Mesenchymal stem cell (in vitro differentiated cells and primary cell): ENCODE measurements around the gene CD52.
A peak's percentile ranks its signal among the peaks of the same experiment; 100 is the strongest.

ENCODE experiments used
- DNase-seq: peaks from one replicate; pipeline ENCODE4 v3.0.0-alpha.2; 2013
- H2AFZ ChIP-seq: one replicate; pipeline ENCODE4 v1.6.1; 2013; ENCODE audit warnings: low read depth, mild to moderate bottlenecking, control low read depth, inconsistent platforms, low read length, moderate library complexity
- H2AK5ac ChIP-seq: 2 replicates; pipeline ENCODE4 v1.6.1; 2013; ENCODE audit warnings: low read length, moderate library complexity, mild to moderate bottlenecking, inconsistent platforms; ENCODE audit not compliant: severe bottlenecking
- H2BK120ac ChIP-seq: one replicate; pipeline ENCODE4 v1.6.1; 2013; ENCODE audit warnings: low read depth, mild to moderate bottlenecking, inconsistent platforms, low read length, moderate library complexity
- H2BK12ac ChIP-seq, 2 experiments: one replicate each; pipeline ENCODE4 v1.6.1; 2013; ENCODE audit warnings: inconsistent platforms in 2 of 2, low read length in 2 of 2, mild to moderate bottlenecking in 2 of 2, moderate library complexity in 2 of 2, control low read depth in 1 of 2
- H2BK15ac ChIP-seq: one replicate; pipeline ENCODE4 v1.6.1; 2013; ENCODE audit warnings: mild to moderate bottlenecking, low read depth, inconsistent platforms; ENCODE audit not compliant: poor library complexity, severe bottlenecking
- H2BK5ac ChIP-seq: 2 replicates; pipeline ENCODE4 v1.6.1; 2013; ENCODE audit warnings: low read depth, mild to moderate bottlenecking, low read length, control low read depth, inconsistent platforms; ENCODE audit not compliant: poor library complexity, severe bottlenecking
- H3K14ac ChIP-seq, 2 experiments: one replicate each; pipeline ENCODE4 v1.6.1; 2013; ENCODE audit warnings: inconsistent platforms in 2 of 2, low read length in 2 of 2, control low read depth in 1 of 2, mild to moderate bottlenecking in 1 of 2, moderate library complexity in 1 of 2
- H3K18ac ChIP-seq, 2 experiments: one replicate each; pipeline ENCODE4 v1.6.1; 2013; ENCODE audit warnings: inconsistent platforms in 2 of 2, low read length in 2 of 2, control low read depth in 1 of 2, low read depth in 1 of 2, mild to moderate bottlenecking in 1 of 2
- H3K23ac ChIP-seq, 2 experiments: one replicate each; pipeline ENCODE4 v1.6.1; 2013; ENCODE audit warnings: inconsistent platforms in 2 of 2, low read length in 2 of 2, mild to moderate bottlenecking in 2 of 2, moderate library complexity in 2 of 2, control low read depth in 1 of 2
- H3K27ac ChIP-seq: 2 replicates; pipeline ENCODE4 v1.5.1; 2013; ENCODE audit warnings: mild to moderate bottlenecking, moderate library complexity, low read length, control low read depth, inconsistent platforms; ENCODE audit not compliant: poor library complexity, severe bottlenecking
- H3K27me3 ChIP-seq, 2 experiments: 2 replicates each; pipeline versions ENCODE4 v1.6.1 to v1.7.0; 2013; ENCODE audit warnings: low read length in 2 of 2, mild to moderate bottlenecking in 2 of 2, moderate library complexity in 2 of 2, control low read depth in 1 of 2, inconsistent platforms in 1 of 2; ENCODE audit not compliant: control insufficient read depth in 1 of 2, insufficient read depth in 1 of 2
- H3K36me3 ChIP-seq, 2 experiments: 2 replicates each; pipeline versions ENCODE4 v1.6.1 to v1.7.0; 2013; ENCODE audit warnings: low read length in 2 of 2, control low read depth in 1 of 2, inconsistent platforms in 1 of 2, low read depth in 1 of 2, mild to moderate bottlenecking in 1 of 2; ENCODE audit not compliant: insufficient read depth in 2 of 2, control insufficient read depth in 1 of 2
- H3K4ac ChIP-seq, 2 experiments: one replicate each; pipeline ENCODE4 v1.6.1; 2013; ENCODE audit warnings: inconsistent platforms in 2 of 2, low read length in 2 of 2, mild to moderate bottlenecking in 2 of 2, moderate library complexity in 2 of 2, control low read depth in 1 of 2, low read depth in 1 of 2
- H3K4me1 ChIP-seq: 2 replicates; pipeline ENCODE4 v1.6.1; 2013; ENCODE audit warnings: low read depth, low read length, control low read depth; ENCODE audit not compliant: control insufficient read depth, insufficient read depth
- H3K4me2 ChIP-seq: 2 replicates; pipeline ENCODE4 v1.6.1; 2013; ENCODE audit warnings: low read length, mild to moderate bottlenecking, inconsistent platforms; ENCODE audit not compliant: poor library complexity, severe bottlenecking
- H3K4me3 ChIP-seq, 2 experiments: 2 replicates each; pipeline versions ENCODE4 v1.5.1 to v1.7.0; 2013; ENCODE audit warnings: low read length in 2 of 2, mild to moderate bottlenecking in 2 of 2, control low read depth in 1 of 2, low read depth in 1 of 2; ENCODE audit not compliant: insufficient read depth in 1 of 2
- H3K79me1 ChIP-seq: replicated peaks from 2 replicates; pipeline ENCODE4 v1.6.1; 2013; ENCODE audit warnings: mild to moderate bottlenecking, control low read depth, low read length, inconsistent platforms; ENCODE audit not compliant: poor library complexity, severe bottlenecking
- H3K9ac ChIP-seq: 2 replicates; pipeline ENCODE4 v1.7.0; 2013; ENCODE audit warnings: mild to moderate bottlenecking, low read length, moderate library complexity
- H3K9me3 ChIP-seq: 2 replicates; pipeline ENCODE4 v1.7.0; 2013; ENCODE audit warnings: mild to moderate bottlenecking, low read length; ENCODE audit not compliant: control insufficient read depth
- H4K8ac ChIP-seq: one replicate; pipeline ENCODE4 v1.6.1; 2013; ENCODE audit warnings: inconsistent platforms, mild to moderate bottlenecking, low read length, moderate library complexity
- H4K91ac ChIP-seq: one replicate; pipeline ENCODE4 v1.6.1; 2013; ENCODE audit warnings: mild to moderate bottlenecking, low read length, inconsistent platforms
- WGBS: methylation state at CpG from one replicate; pipeline ENCODE4 v1.1.7; 2013; ENCODE audit warnings: mixed read lengths; 5-methylcytosine and 5-hydroxymethylcytosine counted together

CD52 gene

DNA sequence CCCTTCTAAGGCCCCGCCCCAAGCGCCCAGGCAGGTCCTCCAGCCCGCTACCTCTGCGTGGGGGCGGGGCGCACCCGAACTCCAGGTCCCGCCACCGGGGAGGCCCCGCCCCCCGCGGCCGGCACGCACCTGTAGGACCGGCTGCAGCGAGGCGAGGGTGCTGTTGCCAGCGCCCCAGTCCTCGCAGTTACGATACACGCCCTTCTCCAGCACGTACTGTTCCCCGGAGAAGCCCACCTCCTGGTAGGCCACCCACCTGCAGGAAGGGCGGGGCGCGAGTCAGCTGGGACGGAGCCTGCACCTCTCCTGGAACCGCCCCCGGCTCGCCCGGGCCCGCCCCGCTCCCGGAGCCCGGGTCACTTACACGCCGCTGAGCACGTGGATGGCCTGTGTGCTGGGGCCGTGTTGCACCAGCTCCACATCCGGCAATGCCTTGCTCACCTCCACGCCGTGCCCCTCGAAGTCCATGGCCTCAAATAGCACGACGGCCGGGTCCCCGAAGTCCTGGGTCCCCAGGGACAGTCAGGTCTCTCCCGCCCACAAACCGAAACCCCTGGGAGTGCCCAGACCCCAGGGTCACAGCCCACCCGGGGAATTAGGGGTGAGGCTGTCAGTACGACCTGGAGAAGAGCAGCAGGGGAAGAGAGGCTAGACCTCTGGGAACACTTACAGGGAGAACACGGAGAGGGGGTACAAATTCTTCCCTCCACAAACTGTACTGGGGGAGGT is 18.9 kb downstream of the CD52 start:
- no peak overlapping the region for H2AK5ac ChIP-seq
- H2BK12ac ChIP-seq, result no peak overlapping the region
- H3K4me3 ChIP-seq, result peak overlapping the region; percentile 55 to 81
- no peaks in the 10 kb centered on the region for H3K79me1 ChIP-seq
- H2BK5ac ChIP-seq, result no peak overlapping the region
- H3K23ac ChIP-seq, result no peak overlapping the region
- H4K91ac ChIP-seq, result peak overlapping the region; percentile 61
- H3K14ac ChIP-seq, result peak overlapping the region in 1 of 2 experiments; percentile 41
- peaks cover 10% of the 10 kb centered on the region for H3K4me1 ChIP-seq
- no peak overlapping the region for H2BK15ac ChIP-seq
- 18% methylated on average over 50 of the region's 52 CpGs for WGBS
- no peak for DNase-seq
- no peak overlapping the region for H2BK120ac ChIP-seq
- H3K9ac ChIP-seq, result no peak overlapping the region
- H3K9me3 ChIP-seq, result no peaks in the 10 kb centered on the region
- no peak overlapping the region for H3K27ac ChIP-seq
- H3K18ac ChIP-seq, result no peak overlapping the region
- no peak overlapping the region for H3K4ac ChIP-seq
- H4K8ac ChIP-seq, result peak overlapping the region; percentile 37
- peak overlapping the region; percentile 100 for H3K4me2 ChIP-seq
- H2AFZ ChIP-seq, result peak overlapping the region; percentile 67
- peaks cover 35 to 47% of the 10 kb centered on the region in 2 experiments for H3K27me3 ChIP-seq
- H3K36me3 ChIP-seq, result no peaks in the 10 kb centered on the region

DNA sequence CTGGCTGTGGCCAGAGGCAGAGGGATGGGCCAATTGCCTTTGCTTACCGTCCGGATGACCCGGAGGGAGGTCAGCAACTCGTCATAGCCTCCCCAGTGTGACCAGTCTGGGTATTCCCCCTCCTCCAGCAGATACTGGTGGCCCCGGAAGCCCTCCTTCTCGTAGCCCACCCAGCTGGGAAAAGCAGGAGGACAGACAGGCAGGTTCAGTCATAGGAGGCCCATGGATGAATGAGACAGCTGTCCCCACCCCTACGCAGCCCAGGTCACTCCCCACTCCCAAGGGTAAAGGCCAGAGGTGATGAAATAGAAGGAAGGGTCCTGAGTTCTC is 19.4 kb downstream of the CD52 start:
- H3K18ac ChIP-seq, result no peak overlapping the region
- no peak for DNase-seq
- H3K36me3 ChIP-seq, result no peaks in the 10 kb centered on the region
- no peak overlapping the region for H2BK120ac ChIP-seq
- no peaks in the 10 kb centered on the region for H3K79me1 ChIP-seq
- no peak overlapping the region for H2AFZ ChIP-seq
- H2AK5ac ChIP-seq, result no peak overlapping the region
- H3K4me3 ChIP-seq, result no peak overlapping the region
- no peaks in the 10 kb centered on the region for H3K9me3 ChIP-seq
- peaks cover 10% of the 10 kb centered on the region for H3K4me1 ChIP-seq
- no peak overlapping the region for H4K8ac ChIP-seq
- H3K4me2 ChIP-seq, result no peak overlapping the region
- H2BK15ac ChIP-seq, result no peak overlapping the region
- H3K4ac ChIP-seq, result no peak overlapping the region
- no peak overlapping the region for H3K14ac ChIP-seq
- H3K23ac ChIP-seq, result no peak overlapping the region
- H2BK12ac ChIP-seq, result no peak overlapping the region
- peaks cover 41 to 52% of the 10 kb centered on the region in 2 experiments for H3K27me3 ChIP-seq
- H3K9ac ChIP-seq, result no peak overlapping the region
- H2BK5ac ChIP-seq, result no peak overlapping the region
- H4K91ac ChIP-seq, result no peak overlapping the region
- 81% methylated on average over 7 of the region's 7 CpGs for WGBS
- H3K27ac ChIP-seq, result no peak overlapping the region

DNA sequence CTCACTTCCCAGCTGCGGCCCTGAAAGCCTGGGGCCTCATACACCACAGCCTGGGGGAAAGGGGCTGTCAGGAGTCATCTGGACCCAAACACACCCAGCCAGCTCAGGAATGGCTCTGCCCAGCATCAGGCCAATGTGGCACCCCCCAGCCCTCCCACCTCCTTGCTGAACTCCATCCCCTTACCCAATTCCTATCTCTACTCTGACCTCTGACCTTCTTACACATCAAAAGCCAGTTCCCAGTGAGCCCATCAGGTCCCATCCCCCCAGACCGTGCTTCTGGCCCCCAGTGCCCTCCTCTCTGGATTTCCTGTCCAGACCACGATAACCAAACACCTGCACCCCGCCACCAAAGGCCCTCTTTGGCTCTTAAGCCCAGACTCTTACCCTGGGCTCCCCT is 19.9 kb downstream of the CD52 start:
- no peak overlapping the region for H2BK5ac ChIP-seq
- no peak overlapping the region for H2BK12ac ChIP-seq
- no peak overlapping the region for H3K4ac ChIP-seq
- no peak for DNase-seq
- no peak overlapping the region for H3K4me3 ChIP-seq
- no peaks in the 10 kb centered on the region for H3K79me1 ChIP-seq
- no peak overlapping the region for H3K9ac ChIP-seq
- H3K18ac ChIP-seq, result no peak overlapping the region
- peaks cover 10% of the 10 kb centered on the region for H3K4me1 ChIP-seq
- no peak overlapping the region for H4K8ac ChIP-seq
- peaks cover 45 to 55% of the 10 kb centered on the region in 2 experiments for H3K27me3 ChIP-seq
- H4K91ac ChIP-seq, result peak overlapping the region; percentile 39
- no peak overlapping the region for H2BK120ac ChIP-seq
- H2BK15ac ChIP-seq, result no peak overlapping the region
- H3K27ac ChIP-seq, result no peak overlapping the region
- H3K4me2 ChIP-seq, result no peak overlapping the region
- H3K36me3 ChIP-seq, result no peaks in the 10 kb centered on the region
- WGBS, result 86% methylated on average over 4 of the region's 4 CpGs
- no peak overlapping the region for H3K14ac ChIP-seq
- H3K9me3 ChIP-seq, result no peaks in the 10 kb centered on the region
- no peak overlapping the region for H2AFZ ChIP-seq
- H2AK5ac ChIP-seq, result no peak overlapping the region
- H3K23ac ChIP-seq, result no peak overlapping the region

- Histone ChIP-seq H3K4me2 (no peak overlapping the region), H3K4ac (no peak overlapping the region), H3K9me3 (no peaks in the 10 kb centered on the region), H3K36me3 (no peaks in the 10 kb centered on the region), H3K27me3 (peaks cover 56 to 62% of the 10 kb centered on the region in 2 experiments), H3K23ac (no peak overlapping the region), H2AK5ac (no peak overlapping the region), H3K14ac (no peak overlapping the region), H2BK120ac (no peak overlapping the region), H3K18ac (no peak overlapping the region), H2AFZ (no peak overlapping the region), H2BK5ac (no peak overlapping the region), H3K27ac (no peak overlapping the region), H3K9ac (no peak overlapping the region), H2BK15ac (no peak overlapping the region), H3K4me1 (peaks cover 10% of the 10 kb centered on the region), H4K8ac (no peak overlapping the region), H3K79me1 (no peaks in the 10 kb centered on the region), H3K4me3 (no peak overlapping the region), H2BK12ac (no peak overlapping the region), H4K91ac (no peak overlapping the region)
- 98% methylated on average over 1 of the region's 1 CpG for WGBS
- no peak for DNase-seq
Observed at GRCh38 chr1:26338670-26339069, 20.9 kb downstream of the CD52 start.
